MM.1S (cell line): ENCODE data around the gene KIF4B.

Source experiments
- DNase-seq: peaks from one replicate; pipeline ENCODE4 v3.0.0-alpha.2; 2015
- H2AFZ ChIP-seq: fragments of 300-600 bp; sonication (generic); 2 replicates; pipeline ENCODE4 v1.6.0; 2016; ENCODE audit warnings: antibody characterized with exemption, low read length
- H3F3A ChIP-seq: fragments of 300-600 bp; sonication (generic); 2 replicates; pipeline ENCODE4 v1.6.1; 2016; ENCODE audit warnings: mild to moderate bottlenecking, antibody characterized with exemption, low read length, moderate library complexity, mixed read lengths; ENCODE audit not compliant: insufficient read depth
- H3K27ac ChIP-seq: fragments of 300-600 bp; sonication (generic); 2 replicates; pipeline ENCODE4 v1.5.1; 2016; ENCODE audit warnings: mild to moderate bottlenecking, low read length
- H3K27me3 ChIP-seq: fragments of 300-600 bp; sonication (generic); replicated peaks from 2 replicates; pipeline ENCODE4 v1.6.0; 2016; ENCODE audit warnings: low read length; ENCODE audit not compliant: insufficient read depth
- H3K36me3 ChIP-seq: fragments of 300-600 bp; sonication (generic); replicated peaks from 2 replicates; pipeline ENCODE4 v1.6.1; 2016; ENCODE audit warnings: mild to moderate bottlenecking, low read length, mixed read lengths; ENCODE audit not compliant: insufficient read depth
- H3K4me1 ChIP-seq: fragments of 300-600 bp; sonication (generic); 2 replicates; pipeline ENCODE4 v1.6.1; 2016; ENCODE audit warnings: low read length, mixed read lengths
- H3K4me2 ChIP-seq: fragments of 300-600 bp; sonication (generic); 2 replicates; pipeline ENCODE4 v1.6.0; 2016; ENCODE audit warnings: low read depth, low read length
- H3K4me3 ChIP-seq: fragments of 300-600 bp; sonication (generic); 2 replicates; pipeline ENCODE4 v1.5.1; 2016; ENCODE audit warnings: low read length, mixed read lengths
- H3K79me2 ChIP-seq: fragments of 300-600 bp; sonication (generic); 2 replicates; pipeline ENCODE4 v1.6.1; 2016; ENCODE audit warnings: mixed run types, low read length, mixed read lengths
- H3K9ac ChIP-seq: fragments of 300-600 bp; sonication (generic); 2 replicates; pipeline ENCODE4 v1.6.1; 2016; ENCODE audit warnings: low read length, mixed read lengths
- H3K9me2 ChIP-seq: fragments of 300-600 bp; sonication (generic); replicated peaks from 2 replicates; pipeline ENCODE4 v1.6.1; 2016; ENCODE audit warnings: mild to moderate bottlenecking, low read length, mixed read lengths; ENCODE audit not compliant: insufficient read depth
- H3K9me3 ChIP-seq: fragments of 300-600 bp; sonication (generic); replicated peaks from 2 replicates; pipeline ENCODE4 v1.6.1; 2016; ENCODE audit warnings: mild to moderate bottlenecking, low read length, mixed read lengths; ENCODE audit not compliant: insufficient read depth
- H4K20me1 ChIP-seq: fragments of 300-600 bp; sonication (generic); 2 replicates; pipeline ENCODE4 v1.6.1; 2016; ENCODE audit warnings: mild to moderate bottlenecking, low read length, moderate library complexity, mixed read lengths; ENCODE audit not compliant: insufficient read depth
- EZH2 ChIP-seq: fragments of 300-600 bp; sonication (generic); optimal IDR thresholded peaks from 2 replicates; pipeline ENCODE3; 2017; ENCODE audit warnings: low read depth, mild to moderate bottlenecking, antibody characterized with exemption, low read length, mixed read lengths
- EZH2phosphoT487 ChIP-seq: fragments of 300-600 bp; sonication (generic); IDR thresholded peaks from 2 replicates; pipeline ENCODE4 v1.6.1; 2018; ENCODE audit warnings: antibody characterized with exemption, low read length
- TF ChIP-seq, protein P1 (sequence below): fragments of 300-600 bp; sonication (generic); IDR thresholded peaks from 2 replicates; pipeline ENCODE4 v1.5.1; 2016; ENCODE audit warnings: antibody characterized with exemption, low read length, mixed read lengths

KIF4B gene

DNA sequence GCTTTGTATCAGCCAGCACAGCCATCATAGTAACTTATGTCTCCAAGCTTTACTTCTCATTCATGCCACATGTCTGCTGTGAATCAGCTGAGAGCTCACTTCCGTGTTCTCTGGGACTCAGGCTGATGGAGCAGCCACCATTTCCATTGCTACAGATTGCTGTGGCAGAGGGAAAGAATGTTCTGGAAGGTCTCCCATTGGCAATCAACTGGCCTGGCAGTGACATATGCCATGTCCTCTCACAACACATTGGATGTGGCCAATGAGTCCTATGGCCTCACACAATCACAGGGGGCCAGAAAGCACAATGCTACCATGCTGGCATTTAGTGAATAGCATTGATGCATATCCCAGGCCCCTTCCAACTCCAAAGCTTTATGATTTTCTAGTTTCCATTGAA, 44.1 kb downstream of the KIF4B start:
- Histone ChIP-seq H3K27me3 (no peaks in the 10 kb centered on the region), H3K9me2 (no peaks in the 10 kb centered on the region), H3K36me3 (no peaks in the 10 kb centered on the region), H3K4me3 (no peak overlapping the region), H3F3A (no peaks in the 10 kb centered on the region), H3K4me2 (no peak overlapping the region), H4K20me1 (no peaks in the 10 kb centered on the region), H3K4me1 (no peaks in the 10 kb centered on the region), H3K9ac (no peak overlapping the region), H3K9me3 (no peaks in the 10 kb centered on the region), H3K79me2 (no peaks in the 10 kb centered on the region), H2AFZ (no peak overlapping the region), H3K27ac (no peak overlapping the region)
- TF ChIP-seq EZH2: no peak
- DNase-seq: no peak

DNA sequence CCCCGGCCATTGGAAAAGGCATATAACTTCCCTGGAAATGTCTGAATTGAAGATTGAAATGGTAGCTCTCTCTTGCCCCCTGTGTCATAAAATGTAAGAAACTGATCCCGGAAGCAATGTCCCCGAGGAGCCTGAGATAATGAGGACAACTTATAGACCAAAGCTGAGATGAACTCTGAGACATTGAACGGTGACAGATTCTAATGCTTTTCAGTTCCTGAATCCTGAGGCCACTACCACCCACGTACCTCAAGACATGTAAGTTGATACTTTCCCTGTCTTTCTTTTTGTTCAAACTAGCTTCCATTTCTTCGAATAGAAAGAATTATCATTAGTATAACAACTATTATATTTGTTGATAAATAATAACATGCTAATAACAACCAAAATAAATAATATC, 51.0 kb downstream of the KIF4B start:
- Histone ChIP-seq H3K36me3 (no peaks in the 10 kb centered on the region), H3K79me2 (no peaks in the 10 kb centered on the region), H3K4me2 (no peak overlapping the region), H4K20me1 (no peaks in the 10 kb centered on the region), H3F3A (no peaks in the 10 kb centered on the region), H2AFZ (no peak overlapping the region), H3K4me1 (no peaks in the 10 kb centered on the region), H3K9ac (no peak overlapping the region), H3K27me3 (no peaks in the 10 kb centered on the region), H3K4me3 (no peak overlapping the region), H3K9me2 (no peaks in the 10 kb centered on the region), H3K27ac (no peak overlapping the region), H3K9me3 (no peaks in the 10 kb centered on the region)
- TF ChIP-seq, protein P1, sequence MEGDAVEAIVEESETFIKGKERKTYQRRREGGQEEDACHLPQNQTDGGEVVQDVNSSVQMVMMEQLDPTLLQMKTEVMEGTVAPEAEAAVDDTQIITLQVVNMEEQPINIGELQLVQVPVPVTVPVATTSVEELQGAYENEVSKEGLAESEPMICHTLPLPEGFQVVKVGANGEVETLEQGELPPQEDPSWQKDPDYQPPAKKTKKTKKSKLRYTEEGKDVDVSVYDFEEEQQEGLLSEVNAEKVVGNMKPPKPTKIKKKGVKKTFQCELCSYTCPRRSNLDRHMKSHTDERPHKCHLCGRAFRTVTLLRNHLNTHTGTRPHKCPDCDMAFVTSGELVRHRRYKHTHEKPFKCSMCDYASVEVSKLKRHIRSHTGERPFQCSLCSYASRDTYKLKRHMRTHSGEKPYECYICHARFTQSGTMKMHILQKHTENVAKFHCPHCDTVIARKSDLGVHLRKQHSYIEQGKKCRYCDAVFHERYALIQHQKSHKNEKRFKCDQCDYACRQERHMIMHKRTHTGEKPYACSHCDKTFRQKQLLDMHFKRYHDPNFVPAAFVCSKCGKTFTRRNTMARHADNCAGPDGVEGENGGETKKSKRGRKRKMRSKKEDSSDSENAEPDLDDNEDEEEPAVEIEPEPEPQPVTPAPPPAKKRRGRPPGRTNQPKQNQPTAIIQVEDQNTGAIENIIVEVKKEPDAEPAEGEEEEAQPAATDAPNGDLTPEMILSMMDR: no peak
- TF ChIP-seq EZH2 (no peak), EZH2phosphoT487 (no peak)
- no peak for DNase-seq

DNA sequence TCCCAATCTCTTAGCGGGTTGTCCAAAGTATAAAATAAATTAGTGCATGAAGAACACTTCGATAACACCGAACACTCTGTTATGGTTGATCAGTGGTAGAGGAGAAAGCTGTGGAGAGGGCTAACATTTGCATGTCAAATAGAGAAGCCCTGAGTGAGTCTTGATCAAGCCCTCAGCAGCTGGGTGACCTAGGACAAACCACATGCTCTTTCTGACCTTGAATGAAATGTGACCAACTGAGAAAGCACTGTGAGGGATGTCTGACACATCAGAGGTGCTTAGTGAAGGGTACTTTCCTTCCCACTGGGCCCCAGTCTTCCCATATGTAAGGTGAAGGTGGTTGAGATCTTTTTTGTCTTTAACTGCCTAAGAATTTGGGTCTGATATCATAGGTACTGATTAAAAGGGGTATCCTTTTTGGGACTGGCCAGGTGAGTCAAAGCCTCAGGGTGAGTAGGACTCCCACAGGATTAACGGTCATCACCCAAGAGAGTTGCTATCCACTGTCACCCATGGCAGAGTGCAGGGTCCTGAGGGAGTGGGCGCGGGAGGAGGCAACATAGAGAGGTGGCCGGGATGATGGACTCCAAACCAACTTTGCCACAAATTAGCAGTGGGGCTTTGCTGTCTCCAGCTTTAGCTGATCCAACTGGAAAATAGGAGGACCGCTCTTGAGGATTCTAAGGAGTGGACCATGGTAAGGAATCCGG, 53.5 kb downstream of the KIF4B start:
- TF ChIP-seq, protein P1: no peak
- TF ChIP-seq EZH2phosphoT487: no peak
- TF ChIP-seq EZH2: no peak
- DNase-seq: no peak

More for the DNA sequence above, 53.5 kb downstream of the KIF4B start:
- Histone ChIP-seq H3K27ac (no peak overlapping the region), H3K27me3 (no peaks in the 10 kb centered on the region), H4K20me1 (no peaks in the 10 kb centered on the region), H3K36me3 (no peaks in the 10 kb centered on the region), H2AFZ (no peak overlapping the region), H3K9ac (no peak overlapping the region), H3K4me2 (no peak overlapping the region), H3K79me2 (no peaks in the 10 kb centered on the region), H3K9me3 (no peaks in the 10 kb centered on the region), H3F3A (no peaks in the 10 kb centered on the region), H3K9me2 (no peaks in the 10 kb centered on the region), H3K4me1 (no peaks in the 10 kb centered on the region), H3K4me3 (no peak overlapping the region)
